Fibroblast of villous mesenchyme (primary cell): Measurements from ENCODE around the gene TSPYL6. TPM values are rescaled to one million over a fixed set of nuclear protein-coding genes. Genes with fewer than 3 reads are reported as not detected.

ENCODE experiments used
- DNase-seq: peaks from one replicate; pipeline ENCODE4 v3.0.0-alpha.2; 2010; ENCODE audit warnings: low read depth
- H3K4me3 ChIP-seq: 2 replicates; pipeline ENCODE4 v1.5.1; 2011; ENCODE audit warnings: low read depth, mild to moderate bottlenecking, low read length
- CTCF ChIP-seq: IDR thresholded peaks from 2 replicates; pipeline ENCODE4 v1.5.1; 2012; ENCODE audit warnings: low read depth, mild to moderate bottlenecking, low read length; ENCODE audit not compliant: insufficient read depth
- total RNA-seq: library from RNA; depleted of rRNA; stranded (reverse); fragments of >200 nt; gene quantifications from 2 replicates; pipeline ENCODE4 v1.2.3, GENCODE V29; 2012

Gene TSPYL6
- total RNA-seq, 1 donor: not detected

GRCh38 chr2:54204476-54204875 lies 51.6 kb downstream of the TSPYL6 start:
- no peak for TF ChIP-seq CTCF
- H3K4me3 ChIP-seq: no peak overlapping the region
- DNase-seq: no peak

Other genes starting within 250 kb of the TSPYL6 start
- 7.4 and 16.0 TPM in 2 replicates for gene ACYP2, start 140.6 kb downstream of the TSPYL6 start, total RNA-seq
- 181 and 200 TPM in 2 replicates for gene SPTBN1, start 200.1 kb upstream of the TSPYL6 start, total RNA-seq